ENCODE measurements around the gene TPSB2. TPM values are rescaled to one million over a fixed set of nuclear protein-coding genes. Genes with fewer than 3 reads are reported as not detected.
"Not testable (repeated sequence)": the region's sequence is repeated elsewhere in the genome, so short reads cannot be mapped to it uniquely, and the experiment has no call there.

TPSB2 gene
- total RNA-seq, 1 donor from 2014 or later = 36.9 TPM

DNA sequence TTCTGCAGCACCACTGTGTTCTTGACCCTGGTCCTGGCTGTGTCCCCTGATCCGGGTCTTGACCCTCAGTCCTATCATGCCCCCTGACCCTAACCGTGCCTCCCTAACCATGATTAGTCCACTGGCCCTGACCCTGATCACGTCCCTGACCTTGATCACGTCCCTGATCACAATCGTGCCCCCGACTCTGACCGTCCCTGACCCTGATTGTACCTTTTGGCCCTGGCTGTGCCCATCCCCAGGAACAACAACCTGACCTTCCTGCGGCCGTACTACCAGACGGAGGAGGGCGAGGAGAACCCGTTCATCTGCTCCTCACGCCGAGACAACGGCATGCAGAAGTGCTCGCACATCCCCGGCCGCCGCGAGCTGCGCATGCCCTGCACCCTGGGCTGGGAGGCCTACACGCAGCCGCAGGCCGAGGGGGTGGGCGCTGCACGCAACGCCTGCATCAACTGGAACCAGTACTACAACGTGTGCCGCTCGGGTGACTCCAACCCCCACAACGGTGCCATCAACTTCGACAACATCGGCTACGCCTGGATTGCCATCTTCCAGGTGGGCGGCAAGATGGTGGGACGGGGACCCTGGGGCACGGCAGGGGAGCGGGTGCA lies 29.9 kb downstream of the TPSB2 start:
- DNase-seq (ENCODE audit: low spot score) = no peak

DNA sequence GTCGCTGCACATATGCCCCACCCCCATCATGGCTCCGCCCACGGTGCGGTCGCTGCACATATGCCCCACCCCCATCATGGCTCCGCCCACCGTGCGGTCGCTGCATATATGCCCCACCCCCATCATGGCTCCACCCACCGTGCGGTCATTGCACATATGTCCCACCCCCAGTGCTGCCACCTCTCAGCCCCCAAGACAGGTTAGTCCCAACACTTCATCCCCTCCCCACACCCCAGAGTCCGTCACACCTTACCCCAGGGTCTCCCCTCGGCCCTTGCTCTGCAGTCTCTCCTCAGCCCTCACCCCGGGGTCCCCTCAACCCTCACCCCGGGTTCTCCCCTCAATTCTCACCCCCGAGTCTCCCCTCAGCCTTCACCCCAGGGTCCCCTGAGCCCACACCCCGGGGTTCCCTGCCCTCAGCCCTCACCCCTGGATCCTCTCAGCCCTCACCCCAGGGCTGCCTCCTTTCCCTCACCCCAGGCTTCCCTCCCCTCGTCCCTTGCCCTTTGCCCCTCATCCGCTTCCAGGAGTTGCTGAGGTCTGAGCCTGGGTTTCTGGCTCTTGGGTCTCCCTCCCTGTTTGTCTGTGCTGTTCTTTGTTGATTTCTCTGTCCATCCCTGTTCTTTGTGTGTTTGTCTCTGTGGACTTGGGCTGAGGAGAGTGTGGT lies 30.5 kb downstream of the TPSB2 start:
- DNase-seq (ENCODE audit: low spot score) = no peak

DNA sequence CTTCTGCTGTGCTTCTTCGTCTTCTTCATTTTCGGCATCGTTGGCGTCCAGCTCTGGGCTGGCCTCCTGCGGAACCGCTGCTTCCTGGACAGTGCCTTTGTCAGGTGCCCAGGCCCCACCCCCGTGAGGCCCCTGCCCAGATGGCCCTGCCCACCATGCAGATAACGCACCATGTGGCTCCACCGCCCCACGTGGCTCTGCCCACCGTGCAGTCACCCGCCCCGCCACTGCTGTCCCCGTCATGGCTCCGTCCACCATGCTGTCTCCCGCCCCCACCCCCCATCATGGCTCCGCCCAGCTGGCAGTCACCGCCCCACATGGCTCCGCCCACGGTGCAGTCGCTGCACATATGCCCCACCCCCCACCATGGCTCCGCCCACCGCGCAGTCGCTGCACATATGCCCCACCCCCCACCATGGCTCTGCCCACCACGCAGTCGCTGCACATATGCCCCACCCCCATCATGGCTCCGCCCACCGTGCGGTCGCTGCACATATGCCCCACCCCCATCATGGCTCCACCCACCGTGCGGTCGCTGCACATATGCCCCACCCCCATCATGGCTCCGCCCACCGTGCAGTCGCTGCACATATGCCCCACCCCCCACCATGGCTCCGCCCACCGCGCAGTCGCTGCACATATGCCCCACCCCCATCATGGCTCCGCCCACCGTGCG lies 31.2 kb downstream of the TPSB2 start:
- not testable (repeated sequence) for DNase-seq (ENCODE audit: low spot score)

DNA sequence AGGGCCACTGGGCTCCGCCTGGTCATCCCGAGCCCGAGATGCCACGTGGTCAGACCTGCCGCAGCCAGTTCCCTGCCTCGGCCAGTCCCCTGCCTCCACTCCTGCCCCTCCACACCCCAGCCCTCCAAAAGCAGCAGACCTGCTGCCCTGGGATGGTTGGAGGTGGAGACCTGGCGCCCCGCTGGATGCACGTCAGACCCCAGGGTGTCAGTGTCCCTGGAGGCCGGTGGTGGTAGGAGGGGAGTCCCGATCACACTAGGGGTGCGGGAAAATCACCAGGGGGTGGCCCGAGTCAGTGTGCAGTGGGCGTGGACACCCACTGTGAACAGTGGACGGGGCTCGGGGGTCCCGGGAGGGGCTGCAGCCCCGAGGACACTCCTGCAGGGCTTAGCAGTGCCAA lies 31.8 kb downstream of the TPSB2 start:
- DNase-seq (ENCODE audit: low spot score) = no peak

DNA sequence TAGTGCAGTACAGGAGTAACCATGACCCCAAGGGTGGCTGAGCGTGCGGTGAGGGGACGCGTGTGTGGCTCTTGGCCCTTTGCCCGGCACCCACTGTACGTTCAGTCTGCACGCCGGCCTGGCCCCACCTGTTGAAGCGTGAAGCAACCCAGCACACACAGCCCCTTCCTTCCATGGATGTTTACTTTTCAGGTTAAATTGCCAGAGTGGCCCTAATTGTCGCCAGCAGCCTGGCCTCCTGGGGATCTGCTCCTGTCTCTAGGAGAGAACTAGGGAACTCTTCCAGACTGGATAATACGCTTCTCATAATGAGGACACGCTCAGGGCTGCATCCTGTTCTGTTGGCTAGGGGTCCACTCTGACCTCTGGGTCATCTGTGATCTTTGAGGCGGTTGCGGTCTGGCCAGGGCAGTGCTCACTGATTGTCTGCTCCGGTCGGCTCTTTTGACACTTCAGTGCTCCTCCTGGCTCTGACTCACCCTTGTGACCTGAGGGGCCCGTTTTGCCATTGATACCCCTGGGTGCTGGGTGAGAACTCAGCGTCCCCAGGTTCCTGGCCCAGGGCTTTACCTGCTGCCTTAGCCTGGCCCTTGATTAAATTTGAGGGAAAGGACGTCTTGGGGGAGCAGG lies 32.6 kb downstream of the TPSB2 start:
- no peak for DNase-seq (ENCODE audit: low spot score)

DNA sequence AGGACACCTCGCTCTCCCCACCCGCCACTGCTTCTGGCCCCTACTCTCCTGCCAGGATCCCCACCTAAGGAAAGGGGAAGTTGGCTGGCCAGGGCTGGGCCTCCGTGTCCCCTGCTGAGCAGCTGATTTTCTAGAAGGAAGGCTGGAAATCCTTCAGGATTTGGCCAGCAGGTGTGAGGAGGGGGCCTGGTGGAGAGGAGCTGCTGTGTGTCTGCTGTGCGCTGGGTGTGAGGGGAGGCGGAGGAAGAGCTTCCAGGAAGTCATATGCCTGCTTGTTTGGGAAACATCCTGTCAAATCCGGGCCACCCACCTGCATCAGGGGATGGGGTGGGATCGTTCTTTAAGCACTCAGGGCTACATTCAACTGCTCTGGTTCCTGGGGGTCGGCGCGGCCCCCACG lies 33.5 kb downstream of the TPSB2 start:
- DNase-seq (ENCODE audit: low spot score) = no peak

DNA sequence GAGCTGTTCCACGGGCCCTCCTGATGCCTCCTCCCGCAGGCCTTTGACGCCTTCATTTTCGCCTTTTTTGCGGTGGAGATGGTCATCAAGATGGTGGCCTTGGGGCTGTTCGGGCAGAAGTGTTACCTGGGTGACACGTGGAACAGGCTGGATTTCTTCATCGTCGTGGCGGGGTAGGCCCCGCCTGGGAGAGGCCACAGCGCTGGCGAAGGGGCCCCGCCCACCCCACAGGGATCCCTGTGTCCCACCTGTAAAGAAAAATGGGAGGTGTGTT lies 34.7 kb downstream of the TPSB2 start:
- DNase-seq (ENCODE audit: low spot score) = no peak

DNA sequence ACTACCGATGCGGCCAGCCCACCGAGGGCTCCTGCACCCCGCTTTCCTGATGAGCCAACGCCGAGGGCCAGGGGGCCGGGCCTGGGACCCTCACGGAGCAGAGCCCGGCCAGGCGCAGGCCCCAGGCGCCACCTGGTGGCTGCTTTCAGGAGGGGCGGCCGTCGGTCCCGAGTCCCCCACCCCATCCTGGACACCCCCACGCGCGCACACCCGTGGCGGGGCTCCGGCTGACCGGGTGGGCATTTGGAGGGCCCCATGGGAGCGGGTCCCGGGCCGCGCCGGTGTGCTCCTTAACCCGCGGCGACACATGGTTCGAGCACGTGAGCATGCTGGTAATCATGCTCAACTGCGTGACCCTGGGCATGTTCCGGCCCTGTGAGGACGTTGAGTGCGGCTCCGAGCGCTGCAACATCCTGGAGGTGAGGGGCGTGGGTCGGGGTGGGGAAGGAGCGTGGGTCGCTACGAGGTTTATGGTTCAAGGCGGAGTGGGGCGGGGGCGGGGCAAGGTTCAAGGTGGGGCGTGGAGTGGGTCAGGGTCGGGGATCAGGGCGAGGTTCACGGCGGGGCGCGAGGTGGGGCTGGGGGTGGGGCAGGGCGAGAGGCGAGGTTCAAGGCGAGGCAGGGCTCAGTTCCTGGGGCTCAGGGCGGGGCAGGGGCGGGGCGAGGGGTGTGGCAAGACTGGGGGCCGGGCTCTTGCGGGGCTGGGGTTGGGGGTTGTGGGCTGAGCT lies 35.2 kb downstream of the TPSB2 start:
- no peak for DNase-seq (ENCODE audit: low spot score)

DNA sequence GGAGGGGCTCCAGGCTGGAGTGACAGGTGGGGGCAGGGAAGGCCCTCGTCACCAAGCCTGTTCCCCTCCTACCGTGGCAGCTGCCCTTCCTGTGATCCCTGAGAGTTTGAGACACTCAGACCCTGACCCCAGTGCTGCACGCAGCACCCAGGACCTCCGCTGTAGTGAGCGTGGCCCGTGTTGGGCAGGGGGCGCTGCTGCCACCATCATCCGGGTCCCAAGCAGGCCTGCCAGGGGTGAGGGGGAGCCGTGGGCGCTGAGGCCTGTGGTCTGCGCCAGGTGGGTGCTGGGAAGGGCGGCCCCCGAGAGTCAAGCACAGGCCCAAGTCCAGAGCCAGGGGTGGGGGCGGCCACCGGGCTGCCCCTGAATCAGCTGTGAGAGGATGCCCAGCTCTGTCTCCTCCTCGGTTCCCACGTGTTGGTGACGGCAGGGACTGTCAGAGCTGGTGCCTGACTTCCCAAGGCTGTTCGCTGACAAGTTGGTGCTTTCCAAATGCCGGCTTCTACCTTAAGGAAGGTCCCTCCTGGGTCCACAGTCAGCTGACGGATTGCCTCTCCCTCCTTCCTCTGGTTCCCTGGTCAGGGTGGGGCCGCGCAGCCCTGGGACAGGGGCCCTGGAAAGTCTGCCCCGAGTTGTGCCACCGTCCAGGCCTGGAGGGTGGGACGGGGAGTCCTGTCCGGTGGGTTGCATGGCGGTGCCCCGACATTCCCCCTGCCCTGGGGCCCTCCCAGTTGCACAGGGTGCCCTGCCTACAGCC lies 36.0 kb downstream of the TPSB2 start:
- DNase-seq (ENCODE audit: low spot score) = no peak

DNA sequence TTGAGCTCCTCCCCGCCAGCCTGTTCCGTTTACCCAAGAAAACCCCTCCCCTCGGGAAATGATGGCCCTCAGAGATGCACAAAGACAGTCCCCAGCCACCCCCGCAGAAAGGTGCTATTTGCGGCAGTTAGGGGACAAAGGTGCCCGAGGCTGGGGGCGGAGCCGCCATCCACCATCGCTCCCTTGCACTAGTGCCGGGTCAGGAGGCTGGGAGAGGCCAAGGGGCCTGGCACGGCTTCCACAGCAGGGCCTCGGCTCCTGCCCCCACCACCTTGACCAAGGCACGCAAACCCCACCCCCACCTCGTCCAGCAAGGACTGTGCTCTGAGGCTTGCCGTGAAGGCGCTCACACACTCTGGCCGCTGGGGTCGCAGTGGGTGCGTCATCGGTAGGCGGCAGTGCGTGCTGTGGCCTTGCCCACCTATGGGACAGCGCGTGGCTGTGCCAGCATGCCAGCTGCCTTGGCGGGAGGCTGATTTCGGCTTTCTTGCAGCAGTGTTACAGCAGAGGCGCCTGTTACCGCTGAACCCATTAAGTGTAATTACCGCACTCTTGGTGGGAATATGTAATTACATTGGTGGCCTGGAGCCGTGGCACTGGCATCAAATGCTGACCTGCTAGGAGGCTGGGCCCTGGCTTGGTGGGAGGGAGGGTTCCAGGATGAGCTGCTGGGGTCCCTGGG lies 36.7 kb downstream of the TPSB2 start:
- DNase-seq (ENCODE audit: low spot score) = no peak

DNA sequence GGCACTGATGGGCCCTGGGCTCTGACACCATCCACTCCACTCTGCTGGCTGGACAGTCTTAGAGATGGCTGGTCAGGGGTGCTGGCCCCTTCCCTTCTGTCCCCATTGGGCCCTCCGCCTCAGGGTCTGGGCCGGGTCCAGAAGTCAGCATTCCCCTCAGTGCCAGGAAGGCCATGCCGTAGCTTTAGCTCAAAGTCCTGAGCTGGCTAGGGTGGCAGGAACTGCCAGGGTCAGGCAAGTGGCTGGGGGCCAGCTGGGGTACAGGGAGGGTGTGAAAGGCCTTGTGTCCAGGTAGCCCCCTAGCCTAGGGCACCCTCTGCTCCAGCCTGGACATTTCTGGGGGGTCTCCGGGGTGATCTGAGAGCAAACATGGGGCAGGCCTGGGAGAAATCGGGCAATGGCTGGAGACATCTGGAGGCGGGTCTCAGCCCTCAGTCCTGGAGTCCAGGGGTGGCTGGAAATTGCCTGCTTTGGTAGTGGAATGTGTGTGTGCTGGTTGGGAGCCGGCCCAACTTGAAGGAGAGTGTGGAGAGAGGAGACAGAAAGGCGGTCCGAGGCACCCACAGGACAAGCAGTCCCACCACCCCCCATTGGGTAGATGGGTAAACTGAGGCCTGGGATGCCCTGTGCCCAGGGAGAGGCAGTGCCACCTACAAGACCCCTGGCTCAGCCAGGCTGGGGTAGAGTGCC lies 37.5 kb downstream of the TPSB2 start:
- DNase-seq (ENCODE audit: low spot score) = no peak

DNA sequence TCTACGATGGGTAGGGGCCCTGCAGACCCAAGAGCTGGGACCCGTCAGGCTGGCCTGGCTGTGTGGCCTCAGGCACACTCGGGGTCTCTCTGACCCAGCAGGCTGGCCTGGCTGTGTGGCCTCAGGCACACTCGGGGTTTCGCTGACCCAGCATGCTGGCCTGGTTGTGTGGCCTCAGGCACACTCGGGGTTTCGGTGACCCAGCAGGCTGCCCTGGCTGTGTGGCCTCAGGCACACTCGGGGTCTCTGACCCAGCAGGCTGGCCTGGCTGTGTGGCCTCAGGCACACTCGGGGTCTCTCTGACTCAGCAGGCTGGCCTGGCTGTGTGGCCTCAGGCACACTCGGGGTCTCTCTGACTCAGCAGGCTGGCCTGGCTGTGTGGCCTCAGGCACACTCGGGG lies 39.2 kb downstream of the TPSB2 start:
- not testable (repeated sequence) for DNase-seq (ENCODE audit: low spot score)

DNA sequence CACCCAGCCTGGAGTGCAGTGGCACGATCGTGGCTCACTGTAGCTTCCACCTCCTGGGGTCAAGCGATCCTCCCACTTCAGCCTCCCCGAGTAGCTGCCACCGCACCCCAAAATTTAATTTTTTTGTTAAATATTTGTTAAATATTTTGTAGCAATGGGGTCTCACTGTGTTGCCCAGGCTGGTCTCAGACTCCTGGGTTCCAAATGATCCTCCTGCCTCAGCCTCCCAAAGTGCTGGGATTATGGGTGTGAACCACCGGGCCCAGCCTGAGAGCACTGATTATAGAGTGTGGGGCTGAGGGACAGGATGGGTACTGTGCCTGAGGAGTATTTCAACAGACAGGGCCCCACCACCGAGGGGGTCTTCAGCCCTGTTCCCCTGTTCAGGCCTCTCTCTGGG lies 40.5 kb downstream of the TPSB2 start:
- no peak for DNase-seq (ENCODE audit: low spot score)

DNA sequence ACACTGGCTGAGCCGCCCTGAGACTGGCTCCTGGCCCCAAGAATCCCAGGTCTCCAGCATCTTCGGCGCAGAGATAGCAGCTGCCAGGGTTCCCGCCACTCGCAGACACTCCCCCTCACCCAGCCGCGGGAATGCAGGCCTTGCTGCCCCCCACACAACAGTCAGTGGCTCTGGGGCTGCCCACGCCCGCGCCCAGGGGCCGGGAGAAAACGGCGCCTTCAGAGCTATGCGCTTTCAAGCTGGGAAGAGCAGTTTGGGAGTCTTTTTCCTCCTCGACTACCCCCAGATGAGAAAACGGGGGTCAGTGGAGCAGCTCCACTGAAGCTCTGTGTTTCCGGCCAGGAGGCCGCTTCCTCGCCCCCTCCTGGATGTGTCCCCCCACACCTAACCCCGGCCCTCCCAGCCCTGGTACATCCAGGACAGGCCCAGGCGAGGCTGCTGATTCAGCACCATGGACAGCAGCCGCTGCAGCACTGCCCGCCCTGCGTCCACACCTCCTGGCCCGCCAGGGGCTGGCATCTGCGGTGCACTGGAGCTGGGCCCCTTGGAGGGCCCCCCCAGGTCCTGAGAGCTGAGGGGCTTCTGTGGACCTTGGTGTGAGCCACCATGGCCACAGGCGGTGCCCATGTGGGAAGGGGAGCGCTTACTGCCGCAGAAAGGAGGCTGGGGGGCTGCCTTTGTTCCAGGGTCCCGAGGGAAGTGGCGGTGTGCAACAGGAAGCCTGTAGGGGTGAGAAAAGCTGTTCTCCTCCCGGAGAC lies 41.4 kb downstream of the TPSB2 start:
- peak; percentile 59 for DNase-seq (ENCODE audit: low spot score)

DNA sequence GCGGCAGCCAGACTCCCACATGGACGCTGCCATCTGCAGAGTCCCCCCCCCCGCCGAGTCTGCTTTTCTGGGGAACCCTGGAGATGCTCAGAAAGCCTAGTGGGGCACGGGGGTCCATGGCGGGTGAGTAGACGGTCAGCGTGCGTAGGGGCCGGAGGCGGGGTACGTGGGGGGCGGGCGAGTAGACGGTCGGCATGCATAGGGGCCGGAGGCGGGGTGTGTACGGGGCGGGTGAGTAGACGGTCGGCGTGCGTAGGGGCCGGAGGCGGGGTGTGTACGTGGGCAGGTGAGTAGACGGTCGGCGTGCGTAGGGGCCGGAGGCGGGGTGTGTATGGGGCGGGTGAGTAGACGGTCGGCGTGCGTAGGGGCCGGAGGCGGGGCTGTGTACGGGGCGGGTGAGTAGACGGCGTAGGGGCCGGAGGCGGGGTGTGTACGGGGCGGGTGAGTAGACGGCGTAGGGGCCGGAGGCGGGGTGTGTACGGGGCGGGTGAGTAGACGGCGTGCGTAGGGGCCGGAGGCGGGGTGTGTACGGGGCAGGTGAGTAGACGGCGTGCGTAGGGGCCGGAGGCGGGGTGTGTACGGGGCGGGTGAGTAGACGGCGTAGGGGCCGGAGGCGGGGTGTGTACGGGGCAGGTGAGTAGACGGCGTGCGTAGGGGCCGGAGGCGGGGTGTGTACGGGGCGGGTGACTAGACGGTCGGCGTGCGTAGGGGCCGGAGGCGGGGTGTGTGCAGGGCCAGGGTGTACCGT lies 44.4 kb downstream of the TPSB2 start:
- DNase-seq (ENCODE audit: low spot score) = peak; percentile 57

DNA sequence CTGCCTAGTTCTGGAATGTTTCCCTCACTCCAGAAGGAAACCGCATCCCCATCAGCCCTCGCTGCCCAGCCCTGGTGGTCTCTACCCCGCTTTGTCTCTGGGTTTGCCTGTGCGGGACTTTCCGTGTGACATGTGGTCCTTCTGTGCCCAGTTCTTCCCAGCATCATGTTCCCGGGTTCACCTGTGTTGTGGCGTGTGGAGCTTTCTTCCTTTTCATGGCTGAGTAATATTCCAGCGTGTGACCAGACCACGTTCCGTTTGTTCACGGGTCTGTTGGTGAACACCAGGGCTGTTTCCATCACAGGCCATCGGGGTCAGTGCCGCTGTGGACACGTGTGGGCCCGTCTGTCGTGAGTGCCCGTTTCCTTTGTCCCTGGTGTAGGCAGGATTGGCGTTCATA lies 45.0 kb downstream of the TPSB2 start:
- DNase-seq (ENCODE audit: low spot score) = no peak

DNA sequence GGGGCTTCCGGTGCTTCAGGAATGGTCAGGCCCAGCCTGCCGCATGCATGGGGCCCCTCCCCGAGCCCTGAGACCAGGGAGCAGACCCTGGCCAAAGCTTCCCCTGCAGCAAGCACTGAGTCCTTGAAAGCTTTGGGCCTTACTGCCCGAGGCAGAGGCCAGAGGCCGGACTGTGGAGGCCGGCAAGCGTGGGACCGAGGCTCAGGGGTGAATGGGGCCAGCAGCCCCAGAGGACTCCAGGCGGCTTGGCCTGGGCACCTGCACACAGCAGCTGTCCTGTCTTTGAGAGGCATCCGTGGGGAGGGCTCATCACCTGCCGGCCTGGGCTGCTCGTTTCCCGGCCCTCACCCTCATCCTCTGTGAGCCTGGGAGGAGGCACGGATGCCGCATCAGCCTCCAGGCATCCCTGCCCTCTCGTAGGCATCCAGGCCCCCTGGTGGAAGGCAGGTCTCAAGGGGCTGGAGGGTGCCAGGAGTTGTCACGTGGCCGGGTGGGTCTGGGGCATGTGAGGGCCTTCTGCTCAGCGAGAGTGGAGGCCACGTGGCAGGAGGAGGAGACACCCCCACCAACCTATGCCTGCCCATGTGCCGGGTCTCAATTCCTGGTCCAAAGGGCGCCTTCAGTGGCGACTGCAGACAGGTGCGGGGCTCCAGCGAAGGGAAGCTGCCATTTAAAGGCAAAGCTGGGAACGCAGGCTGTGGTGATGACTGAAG lies 45.7 kb downstream of the TPSB2 start:
- no peak for DNase-seq (ENCODE audit: low spot score)

Data from ureter (tissue), 1 donor.